DMS 273 (cell line): ENCODE data around the gene TAF9.
"Not testable (repeated sequence)": the region's sequence is repeated elsewhere in the genome, so short reads cannot be mapped to it uniquely, and the experiment has no call there.

ENCODE experiments used
- DNase-seq: peaks from one replicate; lab custom pipeline; 2025; ENCODE audit not compliant: unreplicated experiment; lab: John Stamatoyannopoulos, UW

The TAF9 gene

GRCh38 chr5:69341520-69342161 lies 27.7 kb downstream of the TAF9 start:
- DNase-seq = no peak

DNA sequence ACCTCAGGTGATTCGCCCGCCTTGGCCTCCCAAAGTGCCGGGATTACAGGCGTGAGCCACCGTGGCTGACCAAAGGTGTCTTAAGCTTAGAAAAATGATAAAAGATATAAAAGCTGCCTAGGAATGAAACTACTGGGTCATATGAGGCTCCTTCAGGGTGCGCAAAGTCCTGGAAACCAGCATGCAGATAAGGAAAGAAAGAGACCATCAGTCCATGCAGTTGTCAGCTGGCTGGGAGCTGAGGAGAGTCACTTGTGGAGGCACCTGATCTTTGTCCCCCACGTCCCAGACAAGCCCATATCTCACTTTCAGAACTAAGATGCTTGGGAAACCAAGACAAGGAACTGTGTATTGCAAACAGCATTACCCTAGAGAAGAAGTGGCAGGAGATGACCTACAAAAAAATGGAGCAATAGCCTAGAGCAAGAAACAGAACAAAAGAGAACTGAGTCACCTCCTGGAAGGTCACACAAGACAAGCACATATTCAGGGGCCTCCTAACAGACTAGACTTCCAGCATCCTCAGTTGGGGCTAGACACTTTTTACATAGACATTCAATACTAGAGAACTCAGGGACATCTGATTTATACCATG lies 33.9 kb downstream of the TAF9 start:
- DNase-seq = no peak

GRCh38 chr5:69334793-69335268 lies 34.5 kb downstream of the TAF9 start:
- DNase-seq = peak; percentile 90

- not testable (repeated sequence) for DNase-seq
Observed at GRCh38 chr5:69333668-69334315, 35.5 kb downstream of the TAF9 start.

- peak; percentile 13 for DNase-seq
Observed at GRCh38 chr5:69331528-69332445, 37.5 kb downstream of the TAF9 start.

GRCh38 chr5:69329905-69330489 lies 39.3 kb downstream of the TAF9 start:
- no peak for DNase-seq

DNA sequence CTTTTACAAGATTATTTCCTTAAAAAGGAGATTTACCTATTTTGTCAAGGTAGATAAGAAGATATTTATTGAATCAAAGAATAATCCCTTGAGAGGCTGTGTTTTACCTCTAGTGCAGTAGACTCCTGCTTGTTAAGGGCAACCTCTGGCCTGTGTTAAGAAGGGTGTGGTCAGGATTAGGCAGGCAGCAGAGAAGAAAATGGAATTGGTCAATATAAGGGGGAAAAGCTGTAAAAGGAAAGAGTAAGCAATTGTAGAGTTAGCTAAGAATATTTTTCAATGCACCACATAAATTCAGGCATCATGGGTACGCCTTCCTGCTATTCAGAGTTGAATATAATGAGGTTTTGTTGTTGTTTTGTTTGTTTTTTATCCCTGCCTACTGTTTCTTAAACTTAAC lies 43.0 kb downstream of the TAF9 start:
- DNase-seq = no peak

DNA sequence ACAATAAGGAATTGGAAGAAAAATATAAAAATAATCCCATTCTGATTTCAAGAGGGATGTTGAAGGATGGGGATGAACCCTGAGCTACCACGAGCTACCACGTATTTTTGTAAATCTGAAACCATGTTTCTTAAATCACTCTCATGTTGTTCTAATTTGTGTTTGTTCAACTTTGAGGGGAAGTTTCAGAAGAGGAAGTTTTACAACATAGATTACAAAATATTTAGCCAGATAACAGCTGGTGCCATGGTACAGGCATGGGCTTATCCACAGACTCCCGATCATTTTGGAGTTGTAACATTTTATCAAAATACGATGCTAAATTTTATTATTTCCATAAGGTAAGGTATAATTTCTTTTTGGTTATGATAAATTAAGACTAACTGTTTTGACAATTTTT lies 51.9 kb downstream of the TAF9 start:
- no peak for DNase-seq

GRCh38 chr5:69315972-69316371 lies 53.3 kb downstream of the TAF9 start:
- no peak for DNase-seq
